Effector CD8-positive, alpha-beta T cell (primary cell): Measurements from ENCODE around the gene TOM1L1.
"Not testable (repeated sequence)": the region's sequence is repeated elsewhere in the genome, so short reads cannot be mapped to it uniquely, and the experiment has no call there.

Experiments
- DNase-seq: peaks from one replicate; lab custom pipeline; 2025; lab: John Stamatoyannopoulos, UW
- total RNA-seq, 4 experiments: gene quantifications; one replicate each; lab custom pipeline; 2026; lab: John Stamatoyannopoulos, UW

The TOM1L1 gene
- total RNA-seq: 0 to 2.0 (median 0.13) reads per million in 4 experiments

GRCh38 chr17:54900457-54901229 lies at the start of gene TOM1L1:
TOM1L1 (plus strand) TSS chr17:54900852; CDS start chr17:54900866, 14 bp downstream.
- no peak for DNase-seq

DNA sequence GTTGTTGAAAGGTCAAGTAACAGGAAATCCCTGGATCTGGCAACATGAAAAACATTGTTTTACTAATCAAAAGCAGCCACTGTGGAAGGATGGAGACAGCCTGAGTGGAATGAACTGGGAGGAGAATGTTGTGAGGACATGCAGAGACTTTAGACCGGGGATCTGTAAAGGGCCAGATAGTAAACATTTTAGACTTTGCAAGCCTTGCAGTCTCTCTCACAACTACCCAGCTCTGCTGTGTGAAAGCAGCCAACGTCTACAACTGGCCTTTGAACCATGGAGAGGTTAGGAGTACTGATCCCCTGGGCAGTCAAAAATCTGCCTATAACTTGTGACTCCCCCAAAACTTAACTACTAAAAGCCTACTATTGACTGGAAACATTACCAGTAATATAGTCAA lies 41.5 kb upstream of the TOM1L1 start:
- DNase-seq: no peak

DNA sequence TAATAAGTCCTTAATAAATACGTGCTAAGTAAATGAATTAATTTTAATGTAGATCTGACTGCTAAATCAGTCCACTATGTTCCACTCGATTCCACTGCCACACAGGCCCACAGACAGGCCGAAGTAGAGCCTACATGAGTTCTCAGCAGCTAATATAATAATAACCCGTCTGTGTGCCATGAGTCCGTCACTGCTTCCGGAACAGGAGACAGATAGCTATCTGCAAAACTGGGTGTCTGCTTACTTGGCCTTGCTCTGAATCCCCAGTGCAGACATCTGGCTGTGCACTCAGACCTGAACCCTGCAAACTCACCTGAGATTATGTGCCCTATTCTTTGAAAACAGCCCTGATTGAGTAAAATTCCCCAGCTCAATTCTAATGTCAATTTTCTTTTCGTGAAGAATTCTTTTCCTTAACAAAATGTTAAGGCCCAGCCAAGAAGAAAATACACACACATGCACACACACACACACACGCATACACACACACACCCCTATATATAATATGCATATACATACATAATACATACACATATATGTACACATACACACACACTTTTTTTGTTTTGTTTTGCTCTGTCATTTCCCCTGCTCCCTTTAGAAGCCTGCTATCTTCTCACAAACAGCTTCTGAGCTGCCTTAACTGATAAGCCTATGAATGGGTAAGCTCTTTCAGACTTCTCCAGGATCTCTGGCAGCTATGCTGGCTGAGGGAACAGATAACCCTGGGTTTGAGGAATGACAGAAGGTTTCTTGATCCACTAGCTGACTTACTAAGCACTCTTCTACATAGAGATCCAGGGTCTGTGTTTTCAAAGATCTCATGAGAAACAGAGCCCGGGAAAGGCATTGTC lies 39.8 kb upstream of the TOM1L1 start:
- DNase-seq: no peak

DNA sequence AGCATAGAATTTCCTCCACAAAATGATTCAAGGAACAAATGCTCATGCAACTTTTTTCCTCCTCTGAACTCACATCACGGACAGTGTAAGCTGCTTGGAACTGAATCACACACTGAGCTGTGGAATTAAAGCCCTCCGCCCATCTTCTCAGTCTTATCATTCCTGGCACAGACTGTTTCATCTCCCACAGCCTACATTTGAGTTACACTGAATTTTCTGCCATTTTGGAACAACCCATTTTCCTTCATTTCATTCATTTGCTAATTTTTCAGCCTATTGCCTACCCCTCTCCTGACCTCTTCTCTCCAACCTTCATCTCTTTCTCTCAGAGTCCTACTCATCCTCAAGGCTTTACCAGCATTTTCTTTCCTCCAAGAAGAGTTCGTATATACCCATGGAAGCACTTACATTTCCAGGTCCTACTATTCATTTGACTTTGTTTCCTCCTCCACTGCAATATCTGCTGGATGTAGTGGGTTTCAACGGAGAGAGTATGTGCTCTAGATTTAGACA lies 39.1 kb upstream of the TOM1L1 start:
- DNase-seq: no peak

DNA sequence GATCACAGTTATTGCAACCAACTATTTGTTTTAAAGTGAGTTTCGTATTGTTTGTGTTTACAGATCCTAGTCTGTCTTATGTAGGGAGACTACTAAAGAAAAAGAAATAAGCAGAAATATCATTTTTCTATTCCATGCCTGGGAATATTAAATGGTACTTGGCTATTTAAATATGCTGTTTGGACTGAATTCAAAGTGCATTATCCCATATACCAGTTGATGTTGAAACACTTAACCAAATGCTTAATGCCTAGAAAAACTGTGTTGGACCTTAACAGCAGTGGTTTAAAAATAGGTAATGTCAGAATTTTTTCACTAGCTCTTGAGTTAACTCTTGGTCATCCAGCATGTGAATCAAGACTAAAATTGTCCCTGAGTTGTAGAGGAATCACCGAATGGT lies 37.5 kb upstream of the TOM1L1 start:
- no peak for DNase-seq

GRCh38 chr17:54864070-54864469 lies 36.6 kb upstream of the TOM1L1 start:
- no peak for DNase-seq

GRCh38 chr17:54864636-54865356 lies 35.9 kb upstream of the TOM1L1 start:
- no peak for DNase-seq

GRCh38 chr17:54867634-54868033 lies 33.0 kb upstream of the TOM1L1 start:
- no peak for DNase-seq

- no peak for DNase-seq
Measured at GRCh38 chr17:54870671-54871175, 29.9 kb upstream of the TOM1L1 start.

DNA sequence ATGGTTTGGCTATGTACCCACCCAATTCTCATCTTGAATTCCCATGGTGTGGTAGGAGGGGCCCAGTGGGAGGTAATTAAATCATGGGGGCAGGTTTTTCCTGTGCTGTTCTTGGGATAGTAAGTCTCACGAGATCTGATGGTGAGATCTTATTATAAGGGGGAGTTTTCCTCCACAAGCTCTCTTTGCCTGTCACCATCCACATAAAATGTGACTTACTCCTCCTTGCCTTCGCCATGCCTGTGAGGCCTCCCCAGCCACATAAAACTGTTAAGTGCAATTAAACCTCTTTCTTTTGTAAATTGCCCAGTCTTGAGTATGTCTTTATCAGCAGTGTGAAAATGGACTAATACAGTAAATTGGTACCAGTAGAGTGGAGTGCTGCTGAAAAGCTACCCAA lies 24.7 kb upstream of the TOM1L1 start:
- not testable (repeated sequence) for DNase-seq

- no peak for DNase-seq
Measured at GRCh38 chr17:54876656-54877195, 23.9 kb upstream of the TOM1L1 start.

DNA sequence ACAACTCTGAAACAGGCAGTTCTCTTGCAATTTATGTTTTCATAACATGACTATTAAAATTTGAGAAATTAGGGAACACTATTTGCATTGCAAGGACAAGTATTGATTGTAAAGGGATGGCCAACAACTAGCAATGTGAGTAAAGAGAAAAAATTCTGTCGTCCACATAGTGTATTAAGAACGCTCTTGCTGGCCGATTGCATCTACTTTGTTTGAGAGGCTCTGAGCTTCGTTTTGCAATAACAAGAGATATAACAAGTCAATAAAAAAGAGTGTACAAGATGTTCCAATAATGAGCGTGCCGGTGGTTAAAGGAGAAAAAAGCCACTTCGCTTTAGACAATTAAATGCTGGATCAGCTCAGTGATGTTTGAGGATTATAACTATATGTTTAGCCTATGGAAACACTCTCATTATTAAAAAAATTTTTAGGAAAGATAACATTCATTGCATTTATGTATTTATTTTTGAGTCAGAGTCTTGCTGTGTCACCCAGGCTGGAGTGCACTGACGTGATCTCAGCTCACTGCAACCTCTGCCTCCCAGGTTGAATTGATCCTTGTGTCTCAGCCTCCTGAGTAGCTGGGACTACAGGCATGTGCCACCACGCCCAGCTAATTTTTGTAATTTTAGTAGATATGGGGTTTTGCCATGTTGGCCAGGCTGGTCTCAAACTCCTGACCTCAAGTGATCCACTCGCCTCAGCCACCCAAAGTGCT lies 19.2 kb upstream of the TOM1L1 start:
- DNase-seq: no peak

- DNase-seq: no peak
Measured at GRCh38 chr17:54882371-54882770, 18.3 kb upstream of the TOM1L1 start.

DNA sequence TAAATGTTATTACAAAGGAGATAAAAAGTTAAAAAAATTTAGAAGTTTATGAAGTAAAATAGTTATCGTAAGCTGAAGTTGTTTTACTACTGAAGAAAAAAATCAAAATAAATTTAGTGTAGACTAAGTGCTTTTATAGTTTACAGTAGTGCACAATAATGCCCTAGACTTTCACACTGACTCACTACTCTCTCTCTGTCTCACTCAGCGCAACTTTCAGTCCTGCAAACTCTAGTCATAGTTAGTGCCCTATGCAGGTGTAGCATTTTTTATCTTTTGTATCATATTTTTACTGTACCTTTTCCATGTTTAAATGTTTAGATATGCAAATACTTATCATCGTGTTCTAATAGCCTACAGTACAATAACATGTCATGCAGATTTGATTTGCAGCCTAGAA lies 17.7 kb upstream of the TOM1L1 start:
- DNase-seq: no peak

GRCh38 chr17:54883939-54884338 lies 16.7 kb upstream of the TOM1L1 start:
- no peak for DNase-seq

DNA sequence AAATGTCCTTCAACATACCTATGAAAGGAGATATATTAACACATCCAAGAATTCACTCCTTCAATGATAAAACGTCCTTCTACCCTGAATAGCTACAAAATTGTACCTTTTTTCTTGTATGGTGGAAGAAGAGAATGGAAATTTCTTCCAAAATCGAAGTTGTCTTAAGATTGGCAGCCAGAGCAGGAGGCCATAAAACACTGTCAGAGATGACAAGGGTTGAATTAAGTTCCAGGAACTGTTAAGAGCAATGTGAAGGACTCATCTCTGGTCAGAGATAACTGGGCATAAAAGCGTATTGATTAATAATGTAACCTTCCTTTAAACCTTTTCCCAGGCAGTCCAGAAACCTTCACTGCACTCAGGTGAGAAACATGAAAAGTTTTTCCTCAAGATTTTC lies 12.9 kb upstream of the TOM1L1 start:
- no peak for DNase-seq

GRCh38 chr17:54888254-54888653 lies 12.4 kb upstream of the TOM1L1 start:
- no peak for DNase-seq

DNA sequence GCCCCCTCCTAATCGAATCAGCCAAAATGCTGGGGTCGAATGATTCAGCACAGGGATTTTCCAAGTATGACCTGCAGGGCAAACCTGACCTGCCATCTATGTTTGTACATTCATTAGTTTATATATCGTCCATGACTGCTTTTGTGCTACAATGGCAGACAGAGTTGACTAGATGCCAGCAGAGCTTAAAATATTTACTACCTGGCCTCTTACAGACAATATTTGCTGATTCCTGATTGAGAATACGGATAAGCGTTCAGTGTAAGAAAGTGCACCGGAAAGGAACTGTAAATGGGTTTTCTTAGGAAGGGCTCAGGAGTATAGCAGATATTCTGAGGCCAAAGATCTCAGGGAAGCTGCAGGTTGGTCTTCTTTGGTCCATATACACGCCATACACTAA lies 11.7 kb upstream of the TOM1L1 start:
- no peak for DNase-seq

DNA sequence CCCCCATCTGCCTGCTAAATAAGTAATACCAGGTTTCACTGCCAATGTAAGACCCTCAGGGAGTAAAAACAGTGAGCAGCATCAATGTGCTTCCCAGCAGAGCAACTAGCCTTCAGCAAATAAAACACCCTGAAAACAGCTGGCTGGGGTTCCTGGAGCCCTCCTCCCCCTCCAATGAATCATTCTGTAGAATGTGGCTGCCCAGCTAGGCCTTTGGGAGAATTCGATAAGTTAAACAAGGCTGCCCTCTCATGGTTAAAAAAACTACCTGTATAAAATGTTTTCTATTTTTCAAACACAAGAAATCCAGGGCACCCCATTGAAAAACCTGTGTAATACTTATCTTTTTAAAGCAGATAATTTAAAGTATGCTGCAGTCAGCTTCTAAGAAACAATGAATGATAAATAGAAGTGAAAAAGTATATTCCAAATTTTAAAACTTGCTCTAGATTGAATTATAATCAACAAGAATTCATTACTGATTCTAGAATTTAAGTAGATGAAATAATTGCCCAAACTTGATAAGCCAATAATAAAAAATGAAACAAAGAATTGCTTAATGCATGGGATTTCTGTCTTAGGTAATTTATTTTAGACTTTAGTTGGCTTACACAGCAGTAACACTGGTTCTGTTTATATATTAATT lies 9.4 kb upstream of the TOM1L1 start:
- no peak for DNase-seq

DNA sequence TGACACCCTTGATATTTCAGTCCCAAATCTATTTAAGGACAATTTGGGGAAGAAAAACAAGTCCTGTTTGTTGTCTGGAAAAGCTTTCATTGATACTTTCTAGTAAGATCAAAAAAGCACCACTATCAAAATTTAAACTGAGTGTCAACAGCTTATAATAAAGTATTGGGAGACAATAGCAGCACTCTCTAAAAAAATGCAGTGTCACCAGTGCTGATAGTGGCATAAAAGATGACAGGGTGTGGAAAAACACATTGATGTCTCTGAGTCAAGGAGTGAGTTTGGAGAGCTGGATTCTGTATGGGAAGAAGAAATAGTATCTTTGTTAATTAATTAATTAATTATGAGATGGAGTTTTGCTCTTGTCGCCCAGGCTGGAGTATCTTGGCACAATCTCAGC lies 8.3 kb upstream of the TOM1L1 start:
- DNase-seq: no peak

DNA sequence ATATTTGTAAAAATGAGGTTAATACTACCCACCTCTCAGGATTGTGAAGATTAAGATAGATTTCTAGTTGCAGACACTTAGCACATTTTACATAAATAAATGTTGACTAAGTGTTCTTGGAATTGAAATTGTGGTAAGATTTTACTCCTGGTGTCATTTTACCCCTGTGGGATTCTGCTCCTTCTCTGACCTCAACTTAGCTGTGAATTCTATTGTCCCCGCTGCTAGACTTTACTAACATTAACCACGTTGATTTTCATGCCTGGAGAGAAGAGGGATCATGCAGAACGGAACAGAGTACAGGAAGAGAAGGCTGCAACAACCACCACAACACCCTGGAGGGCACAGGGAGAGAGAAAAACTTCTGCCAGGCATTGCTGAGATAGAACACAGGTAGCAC lies 2.1 kb upstream of the TOM1L1 start:
- no peak for DNase-seq
